ENCODE results near the gene ASB6.

- TF ChIP-seq, protein P1, sequence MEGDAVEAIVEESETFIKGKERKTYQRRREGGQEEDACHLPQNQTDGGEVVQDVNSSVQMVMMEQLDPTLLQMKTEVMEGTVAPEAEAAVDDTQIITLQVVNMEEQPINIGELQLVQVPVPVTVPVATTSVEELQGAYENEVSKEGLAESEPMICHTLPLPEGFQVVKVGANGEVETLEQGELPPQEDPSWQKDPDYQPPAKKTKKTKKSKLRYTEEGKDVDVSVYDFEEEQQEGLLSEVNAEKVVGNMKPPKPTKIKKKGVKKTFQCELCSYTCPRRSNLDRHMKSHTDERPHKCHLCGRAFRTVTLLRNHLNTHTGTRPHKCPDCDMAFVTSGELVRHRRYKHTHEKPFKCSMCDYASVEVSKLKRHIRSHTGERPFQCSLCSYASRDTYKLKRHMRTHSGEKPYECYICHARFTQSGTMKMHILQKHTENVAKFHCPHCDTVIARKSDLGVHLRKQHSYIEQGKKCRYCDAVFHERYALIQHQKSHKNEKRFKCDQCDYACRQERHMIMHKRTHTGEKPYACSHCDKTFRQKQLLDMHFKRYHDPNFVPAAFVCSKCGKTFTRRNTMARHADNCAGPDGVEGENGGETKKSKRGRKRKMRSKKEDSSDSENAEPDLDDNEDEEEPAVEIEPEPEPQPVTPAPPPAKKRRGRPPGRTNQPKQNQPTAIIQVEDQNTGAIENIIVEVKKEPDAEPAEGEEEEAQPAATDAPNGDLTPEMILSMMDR (IDR thresholded peaks at IDR 0.05; ENCODE audit: low read depth, low read length, missing input control), result no peak
- TF ChIP-seq TAF1 (conservative IDR thresholded peaks at IDR 0.05) (no peak), GABPA (IDR thresholded peaks at IDR 0.05 in 1 of 2, conservative IDR thresholded peaks at IDR 0.05 in 1 of 2) (no peak), JUND (IDR thresholded peaks at IDR 0.05) (no peak), FOXA1 (IDR thresholded peaks at IDR 0.05) (no peak)
Observed at GRCh38 chr9:129612815-129613519, 29.0 kb downstream of the ASB6 start.

All from liver (tissue), 3 donors.